AG04449 (cell line): ENCODE measurements around the gene TNXB.
"Not testable (repeated sequence)": the region's sequence is repeated elsewhere in the genome, so short reads cannot be mapped to it uniquely, and the experiment has no call there.

Source experiments
- CTCF ChIA-PET: fragments of 350-600 bp; formaldehyde crosslinking; extraction: SDS; loops from one replicate; lab custom pipeline; 2021; ENCODE audit warnings: antibody characterized with exemption; lab: Yijun Ruan, JAX
- POLR2A ChIA-PET: fragments of 400-600, 350-600 bp; formaldehyde crosslinking; extraction: SDS; loops from one replicate; lab custom pipeline; 2020; ENCODE audit warnings: antibody characterized with exemption, inconsistent platforms; lab: Yijun Ruan, JAX
- DNase-seq: peaks from one replicate; pipeline ENCODE4 v3.0.0-alpha.2; 2010; ENCODE audit warnings: low read depth, low spot score
- H3K4me3 ChIP-seq: 2 replicates; pipeline ENCODE4 v1.5.1; 2011; ENCODE audit warnings: low read depth, mild to moderate bottlenecking, control low read depth, low read length
- TF ChIP-seq, protein P1 (sequence below): IDR thresholded peaks from one replicate; pipeline ENCODE4 v1.5.1; 2011; ENCODE audit warnings: mild to moderate bottlenecking, moderate library complexity, low read length, control low read depth, inconsistent platforms; ENCODE audit not compliant: insufficient read depth; ENCODE audit errors: missing control alignments

Gene TNXB

DNA sequence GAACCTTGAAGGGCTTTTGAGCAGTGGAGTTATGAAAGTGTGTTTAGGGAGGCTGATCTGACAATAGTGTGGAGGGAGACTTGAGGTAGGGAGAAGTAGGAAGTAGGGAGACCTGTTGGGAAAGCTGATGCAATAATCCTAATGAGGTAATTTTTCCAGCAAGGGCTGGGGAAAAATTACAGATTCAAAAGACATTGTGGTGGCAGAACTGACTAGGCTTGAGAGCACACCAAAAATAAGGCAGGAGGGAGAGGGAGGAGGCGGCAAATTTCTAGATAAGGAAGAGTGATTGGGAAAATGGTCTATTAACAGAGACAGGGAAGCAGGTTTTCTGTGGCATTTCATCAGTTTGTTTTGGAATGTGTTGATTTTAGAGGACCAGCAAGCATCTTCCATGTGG is 37.1 kb upstream of the TNXB start:
- no peak for DNase-seq
- POLR2A ChIA-PET: interaction anchor here (0.6 kb wide), 1 partner anchor 25 kb away, joined by 3 read pairs; no protein-coding TSS in a partner anchor
- TF ChIP-seq, protein P1, sequence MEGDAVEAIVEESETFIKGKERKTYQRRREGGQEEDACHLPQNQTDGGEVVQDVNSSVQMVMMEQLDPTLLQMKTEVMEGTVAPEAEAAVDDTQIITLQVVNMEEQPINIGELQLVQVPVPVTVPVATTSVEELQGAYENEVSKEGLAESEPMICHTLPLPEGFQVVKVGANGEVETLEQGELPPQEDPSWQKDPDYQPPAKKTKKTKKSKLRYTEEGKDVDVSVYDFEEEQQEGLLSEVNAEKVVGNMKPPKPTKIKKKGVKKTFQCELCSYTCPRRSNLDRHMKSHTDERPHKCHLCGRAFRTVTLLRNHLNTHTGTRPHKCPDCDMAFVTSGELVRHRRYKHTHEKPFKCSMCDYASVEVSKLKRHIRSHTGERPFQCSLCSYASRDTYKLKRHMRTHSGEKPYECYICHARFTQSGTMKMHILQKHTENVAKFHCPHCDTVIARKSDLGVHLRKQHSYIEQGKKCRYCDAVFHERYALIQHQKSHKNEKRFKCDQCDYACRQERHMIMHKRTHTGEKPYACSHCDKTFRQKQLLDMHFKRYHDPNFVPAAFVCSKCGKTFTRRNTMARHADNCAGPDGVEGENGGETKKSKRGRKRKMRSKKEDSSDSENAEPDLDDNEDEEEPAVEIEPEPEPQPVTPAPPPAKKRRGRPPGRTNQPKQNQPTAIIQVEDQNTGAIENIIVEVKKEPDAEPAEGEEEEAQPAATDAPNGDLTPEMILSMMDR: no peak
- CTCF ChIA-PET: interaction anchor here (1.0 to 1.8 kb wide), 2 partner anchors 11 to 28 kb away, joined by 4 read pairs; no protein-coding TSS in a partner anchor
- no peak overlapping the region for H3K4me3 ChIP-seq

DNA sequence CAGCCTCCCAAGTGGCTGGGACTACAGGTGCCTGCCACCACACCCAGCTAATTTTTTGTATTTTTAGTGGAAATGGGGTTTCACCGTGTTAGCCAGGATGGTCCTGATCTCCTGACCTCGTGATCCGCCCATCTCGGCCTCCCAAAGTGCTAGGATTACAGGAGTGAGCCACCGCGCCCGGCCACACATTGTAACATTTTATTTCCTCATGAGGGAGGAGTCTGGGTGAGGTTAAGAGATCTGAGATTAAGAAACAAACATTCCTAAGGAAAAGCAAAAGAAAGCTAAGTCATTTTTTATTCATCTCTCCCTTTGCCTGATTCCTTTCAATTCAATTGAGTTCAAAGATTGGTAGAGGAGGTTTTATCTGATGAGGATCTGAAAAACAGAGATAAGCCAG is 35.1 kb upstream of the TNXB start:
- POLR2A ChIA-PET, DNase-seq, H3K4me3 ChIP-seq: not testable (repeated sequence)
- CTCF ChIA-PET: interaction anchor here (0.7 to 2.8 kb wide), 4 partner anchors 8 to 27 kb away, joined by 3 to 8 read pairs (median 5); no protein-coding TSS in a partner anchor

DNA sequence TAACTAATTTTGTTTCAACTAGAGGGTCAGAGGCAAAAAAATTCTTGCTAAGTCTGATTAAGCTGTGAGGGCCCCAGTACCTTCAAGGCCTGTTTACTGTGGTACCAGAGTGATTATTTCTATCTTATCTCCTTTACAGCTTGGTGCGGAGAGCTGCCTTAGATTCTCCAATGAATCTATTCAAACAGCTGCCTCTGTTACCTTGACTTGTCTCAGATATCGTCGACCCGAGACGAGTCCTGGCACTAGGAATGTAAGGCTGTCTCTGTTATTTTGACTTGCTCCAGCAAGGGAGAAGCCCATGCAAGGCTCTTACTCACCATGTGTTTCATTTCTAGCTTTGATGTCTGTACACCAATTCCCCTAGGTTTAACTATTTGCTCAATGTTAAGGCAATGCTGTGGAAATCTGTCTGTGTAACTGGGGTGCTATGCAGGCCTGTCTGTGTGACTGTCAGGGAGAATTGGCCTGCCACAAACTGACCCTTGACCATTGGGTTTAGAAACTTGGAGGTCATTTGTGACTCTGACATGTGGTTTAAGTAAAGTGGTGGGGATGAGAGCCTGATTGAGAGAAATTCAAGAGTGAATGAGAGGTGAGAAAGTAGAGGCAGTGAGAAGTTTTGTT is 31.4 kb upstream of the TNXB start:
- no peak overlapping the region for H3K4me3 ChIP-seq
- CTCF ChIA-PET: interaction anchor here (1.0 to 1.3 kb wide), 2 partner anchors 22 to 93 kb away, joined by 3 to 4 read pairs; no protein-coding TSS in a partner anchor
- POLR2A ChIA-PET: no interaction called here
- TF ChIP-seq, protein P1: no peak
- DNase-seq: no peak

DNA sequence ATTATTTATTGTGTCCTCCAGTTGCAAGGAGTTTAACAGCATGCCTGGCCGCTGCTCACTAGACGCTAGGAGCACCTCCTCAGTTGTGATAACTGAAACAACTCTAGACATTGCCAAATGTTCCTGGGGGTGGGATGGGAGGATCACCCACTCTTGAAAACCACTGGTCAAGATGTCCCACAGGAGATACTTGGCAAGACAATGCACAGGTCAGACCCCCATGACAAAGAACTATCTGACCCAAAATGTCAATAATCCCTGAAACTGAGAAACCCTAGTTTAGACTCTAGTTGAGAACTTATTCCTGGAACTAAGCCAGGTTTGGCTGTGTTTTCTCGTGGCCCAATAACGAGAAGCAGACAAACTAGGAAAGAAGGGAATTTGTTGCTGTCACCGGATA is 30.5 kb upstream of the TNXB start:
- POLR2A ChIA-PET: no interaction called here
- no peak overlapping the region for H3K4me3 ChIP-seq
- no peak for DNase-seq
- TF ChIP-seq, protein P1: no peak
- CTCF ChIA-PET: interaction anchor here (1.8 kb wide), 1 partner anchor 21 kb away, joined by 7 read pairs; no protein-coding TSS in a partner anchor

DNA sequence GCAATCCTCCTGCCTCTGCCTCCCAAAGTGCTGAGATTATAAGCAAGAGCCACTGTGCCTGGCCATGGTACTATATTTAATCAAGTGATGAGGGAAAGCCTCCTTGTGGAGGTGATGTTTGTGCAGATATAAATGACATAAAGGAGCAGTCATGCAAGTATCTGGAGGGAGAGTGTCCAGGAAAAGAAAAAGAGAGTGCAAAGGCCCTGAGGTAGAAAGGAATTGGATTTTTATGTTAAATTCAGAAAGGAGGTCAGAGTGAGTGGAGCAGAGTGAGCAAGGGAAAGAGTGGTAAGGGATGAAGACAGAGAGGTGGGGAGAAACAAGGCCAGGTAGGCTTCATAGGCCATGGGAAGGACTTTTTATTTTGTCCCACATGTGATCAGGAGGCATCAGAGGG is 28.3 kb upstream of the TNXB start:
- ChIA-PET CTCF (interaction anchor here (1.0 kb wide), 1 partner anchor 57 kb away, joined by 3 read pairs; no protein-coding TSS in a partner anchor), POLR2A (no interaction called here)
- no peak for DNase-seq
- no peak overlapping the region for H3K4me3 ChIP-seq
- TF ChIP-seq, protein P1: no peak

DNA sequence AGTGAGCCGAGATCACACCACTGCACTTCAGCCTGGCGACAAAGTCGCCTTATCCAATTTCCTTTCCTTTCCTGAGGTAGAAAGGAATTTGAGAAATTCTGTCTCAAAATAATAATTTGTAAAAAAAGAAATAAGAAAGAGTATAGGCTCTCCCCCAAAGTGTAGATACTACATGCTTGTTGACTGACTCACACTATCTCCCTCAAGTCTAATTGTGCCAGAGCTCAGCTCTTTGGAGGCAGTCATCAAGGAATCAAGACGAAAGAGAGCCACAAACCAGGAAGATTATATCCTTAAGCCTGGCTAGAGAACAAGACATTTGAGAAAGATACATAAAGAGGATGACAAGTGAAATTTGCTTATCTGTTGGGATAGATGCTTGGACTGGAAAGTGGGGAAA is 24.6 kb upstream of the TNXB start:
- H3K4me3 ChIP-seq: no peak overlapping the region
- no peak for DNase-seq
- CTCF ChIA-PET: interaction anchor here (1.0 kb wide), 1 partner anchor 18 kb away, joined by 3 read pairs; the partner anchor contains the start of gene PRRT1
- POLR2A ChIA-PET: no interaction called here
- TF ChIP-seq, protein P1: no peak
